HUES48 (cell line): ENCODE results near the gene EIF3K.
A peak's percentile ranks its signal among the peaks of the same experiment; 100 is the strongest.
"Not testable (repeated sequence)": the region's sequence is repeated elsewhere in the genome, so short reads cannot be mapped to it uniquely, and the experiment has no call there.

Experiments used
- H3K27ac ChIP-seq: one replicate; pipeline ENCODE4 v1.7.0; 2013; ENCODE audit warnings: low read depth, low read length, inconsistent platforms
- H3K27me3 ChIP-seq: 2 replicates; pipeline ENCODE4 v1.6.1; 2013; ENCODE audit warnings: mild to moderate bottlenecking, low read length; ENCODE audit not compliant: control insufficient read depth, insufficient read depth
- H3K36me3 ChIP-seq: 2 replicates; pipeline ENCODE4 v1.6.1; 2013; ENCODE audit warnings: low read length; ENCODE audit not compliant: control insufficient read depth, insufficient read depth
- H3K4me1 ChIP-seq: 2 replicates; pipeline ENCODE4 v1.6.1; 2013; ENCODE audit warnings: mild to moderate bottlenecking, low read length; ENCODE audit not compliant: control insufficient read depth, insufficient read depth
- H3K4me3 ChIP-seq: 2 replicates; pipeline ENCODE4 v1.5.1; 2013; ENCODE audit warnings: mild to moderate bottlenecking, low read depth, low read length
- H3K9ac ChIP-seq: 2 replicates; pipeline ENCODE4 v1.6.1; 2013; ENCODE audit warnings: mild to moderate bottlenecking, low read depth, low read length, moderate library complexity
- H3K9me3 ChIP-seq: 2 replicates; pipeline ENCODE4 v1.6.1; 2013; ENCODE audit warnings: low read length; ENCODE audit not compliant: control insufficient read depth, insufficient read depth

Gene EIF3K

DNA sequence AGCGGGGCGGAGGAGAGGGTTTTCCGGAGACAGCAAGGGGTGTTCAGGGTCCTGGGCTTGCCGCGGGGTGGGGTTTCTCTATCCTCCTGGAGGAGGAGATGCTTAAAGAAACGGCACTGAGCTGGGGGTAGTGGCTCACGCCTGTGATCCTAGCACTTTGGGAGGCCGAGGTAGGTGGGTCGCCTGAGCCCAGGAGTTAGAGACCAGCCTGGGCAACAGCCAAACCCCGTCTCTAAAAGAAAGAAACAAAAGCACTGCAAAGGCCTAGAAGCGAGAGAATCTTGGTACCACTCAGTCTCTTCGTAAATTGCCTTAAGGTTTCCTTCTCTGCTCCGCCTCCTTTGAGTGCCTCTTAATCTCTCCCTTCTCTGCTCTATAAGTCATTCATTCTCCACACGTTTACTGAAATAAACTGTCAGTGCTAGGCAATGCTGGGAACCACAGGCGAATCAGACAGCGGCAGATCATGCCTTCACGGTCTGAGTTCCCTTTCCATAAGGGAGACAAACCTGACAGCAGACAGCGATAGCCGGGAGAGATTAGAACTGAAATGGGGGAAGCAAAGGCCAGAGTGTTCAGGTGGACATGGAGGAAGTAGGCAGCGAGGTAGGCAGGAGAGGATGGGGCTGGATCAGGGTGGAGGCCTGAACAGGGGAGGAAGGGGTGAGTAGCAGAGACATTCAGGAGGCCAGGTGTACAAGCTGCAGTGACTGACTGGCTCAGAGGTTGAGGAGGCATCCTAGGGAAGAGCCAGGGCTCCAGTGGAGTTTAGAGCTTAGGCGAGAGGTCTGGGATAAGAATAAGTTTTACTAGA, 580 bp downstream of the EIF3K start:
- Histone ChIP-seq H3K27ac (peak overlapping the region; percentile 72), H3K4me1 (peaks cover 11% of the 10 kb centered on the region; the same call in 1 of the 2 replicates), H3K4me3 (peak overlapping the region; percentile 82), H3K9ac (peak overlapping the region; percentile 65), H3K27me3 (no peaks in the 10 kb centered on the region), H3K36me3 (peaks cover 39% of the 10 kb centered on the region), H3K9me3 (no peaks in the 10 kb centered on the region)

DNA sequence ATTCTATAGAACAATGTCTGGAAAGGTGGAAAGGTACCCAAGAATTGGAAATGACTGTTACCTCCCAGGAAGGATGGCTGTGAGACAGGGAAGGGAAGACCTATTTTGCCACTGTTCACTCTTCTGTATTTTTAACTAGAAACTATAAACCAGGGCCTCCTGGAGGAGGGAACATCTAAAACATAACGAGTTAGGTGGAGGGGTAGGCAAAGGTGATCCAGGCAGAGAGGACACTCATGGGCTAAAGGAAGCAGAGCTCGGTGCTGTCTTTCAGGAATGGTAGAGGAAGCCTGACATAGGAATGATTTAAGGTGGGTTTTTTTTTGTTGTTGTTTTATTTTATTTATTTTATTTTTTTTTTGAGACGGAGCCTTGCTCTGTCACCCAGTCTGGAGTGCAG, 5.8 kb downstream of the EIF3K start:
- Histone ChIP-seq H3K4me3 (no peak overlapping the region), H3K36me3 (peaks cover 87% of the 10 kb centered on the region), H3K27ac (no peak overlapping the region), H3K4me1 (no peaks in the 10 kb centered on the region), H3K27me3 (no peaks in the 10 kb centered on the region), H3K9me3 (no peaks in the 10 kb centered on the region), H3K9ac (no peak overlapping the region)

DNA sequence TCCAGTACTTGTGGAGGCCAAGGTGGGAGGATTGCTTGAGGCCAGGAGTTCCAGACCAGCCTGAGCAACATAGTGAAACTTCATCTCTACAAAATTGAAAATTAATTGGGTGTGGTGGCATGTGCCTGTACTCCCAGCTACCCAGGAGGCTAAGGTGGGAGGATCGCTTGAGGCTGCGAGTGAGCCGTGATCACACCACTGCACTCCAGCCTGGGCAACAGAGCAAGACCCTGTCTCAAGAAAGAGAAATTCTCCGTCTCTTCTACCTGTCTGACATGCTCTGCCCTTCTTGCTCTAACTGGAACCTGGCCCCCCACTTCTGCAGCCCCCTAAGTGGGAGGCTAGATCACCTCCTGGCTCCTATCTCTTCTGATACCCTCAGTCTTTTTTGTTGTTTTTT, 7.4 kb downstream of the EIF3K start:
- no peaks in the 10 kb centered on the region for H3K4me1 ChIP-seq
- no peaks in the 10 kb centered on the region for H3K9me3 ChIP-seq
- H3K27me3 ChIP-seq, result no peaks in the 10 kb centered on the region
- no peak overlapping the region for H3K4me3 ChIP-seq
- H3K27ac ChIP-seq, result no peak overlapping the region
- H3K9ac ChIP-seq, result no peak overlapping the region
- peaks cover 87% of the 10 kb centered on the region for H3K36me3 ChIP-seq

DNA sequence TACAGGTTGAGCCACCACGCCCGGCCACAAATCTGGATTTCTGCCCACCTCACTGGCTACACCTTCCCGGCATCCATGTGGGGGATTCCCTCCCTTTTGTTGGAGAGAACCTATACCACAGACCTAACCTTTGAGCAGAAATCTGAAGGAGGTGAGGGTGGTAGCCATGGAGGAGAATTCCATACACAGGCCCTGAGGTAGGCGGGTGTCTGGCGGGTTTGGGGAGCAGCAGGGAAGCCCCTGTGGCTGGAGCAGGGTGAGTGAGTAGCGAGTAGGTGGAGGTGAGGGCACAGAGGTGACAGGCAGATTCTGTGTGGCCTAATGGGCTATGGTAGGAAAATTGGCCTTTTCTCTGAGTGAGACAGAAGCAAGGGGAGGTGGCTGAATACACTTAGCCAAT, 10.6 kb downstream of the EIF3K start:
- H3K4me3 ChIP-seq, result no peak overlapping the region
- no peaks in the 10 kb centered on the region for H3K9me3 ChIP-seq
- H3K36me3 ChIP-seq, result peaks cover 78% of the 10 kb centered on the region
- H3K4me1 ChIP-seq, result no peaks in the 10 kb centered on the region
- no peaks in the 10 kb centered on the region for H3K27me3 ChIP-seq
- H3K9ac ChIP-seq, result no peak overlapping the region
- H3K27ac ChIP-seq, result no peak overlapping the region

DNA sequence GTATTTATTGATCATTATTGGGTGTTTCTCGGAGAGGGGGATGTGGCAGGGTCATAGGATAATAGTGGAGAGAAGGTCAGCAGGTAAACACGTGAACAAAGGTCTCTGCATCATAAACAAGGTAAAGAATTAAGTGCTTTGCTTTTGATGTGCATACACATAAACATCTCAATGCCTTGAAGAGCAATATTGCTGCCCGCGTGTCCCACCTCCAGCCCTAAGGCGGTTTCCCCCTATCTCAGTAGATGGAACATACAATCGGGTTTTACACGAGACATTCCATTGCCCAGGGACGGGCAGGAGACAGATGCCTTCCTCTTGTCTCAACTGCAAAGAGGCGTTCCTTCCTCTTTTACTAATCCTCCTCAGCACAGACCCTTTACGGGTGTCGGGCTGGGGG, 12.3 kb downstream of the EIF3K start:
- Histone ChIP-seq H3K27ac (peak overlapping the region; percentile 73), H3K36me3 (peaks cover 77% of the 10 kb centered on the region)
- not testable (repeated sequence) for H3K9me3 ChIP-seq, H3K27me3 ChIP-seq, H3K9ac ChIP-seq, H3K4me3 ChIP-seq, H3K4me1 ChIP-seq

DNA sequence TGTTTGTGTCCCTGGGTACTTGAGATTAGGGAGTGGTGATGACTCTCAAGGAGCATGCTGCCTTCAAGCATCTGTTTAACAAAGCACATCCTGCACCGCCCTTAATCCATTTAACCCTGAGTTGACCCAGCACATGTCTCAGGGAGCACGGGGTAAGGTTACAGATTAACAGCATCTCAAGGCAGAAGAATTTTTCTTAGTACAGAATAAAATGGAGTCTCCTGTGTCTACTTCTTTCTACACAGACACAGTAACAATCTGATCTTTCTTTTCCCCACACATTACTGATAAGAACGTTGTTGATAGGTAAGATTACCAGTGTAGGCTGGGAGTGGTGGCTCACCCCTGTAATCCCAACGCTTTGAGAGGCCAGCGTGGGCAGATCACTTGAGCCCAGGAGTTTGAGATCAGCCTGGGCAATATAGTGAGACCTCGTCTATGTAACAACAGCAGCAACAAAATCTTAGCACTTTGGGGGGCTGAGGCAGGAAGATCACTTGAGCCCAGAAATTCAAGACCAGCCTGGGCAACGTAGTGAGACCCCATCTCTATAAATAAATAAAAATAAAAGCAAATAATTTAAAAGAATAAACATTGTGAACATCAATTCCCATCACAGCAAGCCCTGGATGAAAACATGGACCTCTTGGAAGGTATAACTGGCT, 13.0 kb downstream of the EIF3K start:
- H3K27me3 ChIP-seq, H3K9ac ChIP-seq, H3K4me3 ChIP-seq, H3K4me1 ChIP-seq, H3K9me3 ChIP-seq: not testable (repeated sequence)
- H3K36me3 ChIP-seq, result peaks cover 74% of the 10 kb centered on the region
- H3K27ac ChIP-seq, result peak overlapping the region; percentile 73

DNA sequence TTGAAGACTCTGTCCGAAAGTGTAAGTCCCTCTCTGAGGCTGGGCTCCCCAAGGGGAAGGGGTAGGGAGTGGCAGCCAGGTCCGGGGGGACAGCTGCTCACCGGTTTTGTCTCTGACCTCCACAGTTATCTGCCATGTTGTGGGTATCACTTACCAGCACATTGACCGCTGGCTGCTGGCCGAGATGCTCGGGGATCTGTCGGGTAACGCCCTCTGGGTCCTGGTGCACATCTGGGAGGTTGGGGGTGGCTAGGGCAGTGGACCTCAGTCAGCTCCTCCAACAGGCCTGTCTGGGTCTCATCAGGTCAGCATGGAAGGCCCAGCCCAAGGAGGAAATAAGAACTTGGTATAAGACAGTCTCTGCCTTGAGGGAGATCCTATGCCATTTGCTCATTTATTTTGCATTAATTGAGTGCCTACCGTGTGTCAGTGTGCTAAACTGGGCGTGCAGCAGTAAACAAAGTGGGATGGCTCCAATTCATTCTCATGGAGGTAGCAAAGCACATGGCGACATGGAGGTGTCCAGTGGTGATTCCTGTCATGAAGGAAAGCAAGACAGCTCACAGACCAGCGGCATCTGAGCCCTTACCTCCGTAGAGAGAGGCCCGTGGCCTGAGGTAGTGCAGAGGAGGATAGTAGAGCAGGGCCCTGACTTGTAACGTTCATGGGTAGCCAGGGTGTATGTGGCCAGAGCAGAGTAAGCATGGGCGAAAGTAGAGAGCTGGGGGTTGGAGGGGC, 13.7 kb downstream of the EIF3K start:
- H3K4me1 ChIP-seq, result no peaks in the 10 kb centered on the region; the same call in 1 of the 2 replicates
- H3K36me3 ChIP-seq, result peaks cover 67% of the 10 kb centered on the region
- H3K27me3 ChIP-seq, result no peaks in the 10 kb centered on the region
- H3K9me3 ChIP-seq, result no peaks in the 10 kb centered on the region
- H3K9ac ChIP-seq, result no peak overlapping the region
- H3K27ac ChIP-seq, result no peak overlapping the region
- H3K4me3 ChIP-seq, result no peak overlapping the region

DNA sequence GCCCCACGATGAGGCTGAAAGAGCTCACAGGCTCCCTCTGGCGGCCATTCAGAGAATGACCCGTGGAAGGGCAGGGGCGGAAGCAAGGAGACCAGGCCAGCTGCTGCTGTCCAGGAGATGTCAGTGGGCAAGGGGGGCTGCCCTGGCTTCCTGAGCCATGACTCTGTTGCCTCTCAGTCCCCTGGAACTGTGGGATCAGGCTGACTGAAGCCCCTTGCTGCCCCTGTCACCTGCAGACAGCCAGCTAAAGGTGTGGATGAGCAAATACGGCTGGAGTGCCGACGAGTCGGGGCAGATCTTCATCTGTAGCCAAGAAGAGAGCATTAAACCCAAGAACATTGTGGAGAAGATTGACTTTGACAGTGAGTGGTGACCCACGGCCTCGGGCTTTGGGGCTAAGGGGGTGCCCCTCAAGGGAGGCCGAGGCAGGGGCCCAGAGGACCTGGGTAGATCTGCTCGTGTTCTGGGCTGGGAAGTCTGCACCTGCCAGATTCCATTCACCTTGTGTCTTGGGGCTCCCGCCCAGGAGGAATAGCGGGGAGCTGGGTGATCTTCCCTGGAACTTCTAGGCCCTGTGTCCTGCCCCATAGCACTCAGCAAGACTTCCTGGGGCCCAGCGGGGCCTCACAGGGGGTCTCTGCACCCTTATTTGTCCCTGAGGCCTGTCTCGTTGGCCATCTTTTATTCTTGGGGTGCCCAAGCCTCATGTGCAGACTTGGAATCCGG, 15.9 kb downstream of the EIF3K start:
- Histone ChIP-seq H3K4me1 (no peaks in the 10 kb centered on the region; the same call in 1 of the 2 replicates), H3K27ac (no peak overlapping the region), H3K36me3 (peaks cover 48% of the 10 kb centered on the region), H3K9ac (no peak overlapping the region), H3K4me3 (no peak overlapping the region), H3K27me3 (no peaks in the 10 kb centered on the region), H3K9me3 (no peaks in the 10 kb centered on the region)

DNA sequence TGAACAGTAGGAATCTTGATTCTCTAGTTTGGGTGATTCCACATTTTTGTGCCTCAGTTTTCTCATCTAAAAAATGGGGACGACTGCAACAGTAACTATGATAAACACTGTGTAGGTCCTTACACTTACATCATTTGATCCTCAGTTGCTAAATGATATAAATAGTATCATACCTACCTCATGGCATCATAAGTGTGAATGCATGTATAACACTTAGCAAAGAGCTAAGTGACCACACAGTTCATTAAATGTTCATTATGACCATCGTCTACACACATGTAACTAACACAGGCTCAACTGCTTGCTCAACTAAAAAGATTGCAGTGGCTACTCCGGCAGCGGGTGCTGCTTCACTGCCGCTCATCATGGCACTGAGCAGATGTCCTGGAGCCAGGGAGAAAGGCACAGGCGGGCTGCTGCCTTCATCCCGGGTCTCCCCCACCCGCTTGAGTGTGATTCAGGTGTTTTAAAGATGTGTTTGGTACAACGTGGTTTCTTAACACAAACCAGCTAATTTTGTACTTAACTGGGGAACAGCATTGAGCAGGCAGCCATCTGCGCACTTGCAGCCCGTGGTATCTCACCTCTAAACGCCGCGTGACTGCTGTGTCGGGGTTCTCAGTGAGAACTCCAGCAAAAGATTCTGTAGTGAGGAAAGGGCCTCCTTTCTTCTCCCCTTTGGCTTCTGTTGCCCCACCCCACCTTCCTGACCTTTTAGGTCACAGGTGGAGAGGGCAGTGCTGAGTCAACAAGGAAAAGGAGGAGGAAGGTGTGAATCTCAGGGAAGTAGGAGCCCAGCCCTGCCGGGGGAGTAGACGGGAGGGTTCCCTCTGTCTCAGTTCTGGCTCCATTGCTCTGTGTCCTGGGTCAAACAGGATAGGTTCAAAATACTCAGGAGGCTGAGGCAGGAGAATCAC, 16.8 kb downstream of the EIF3K start:
- H3K4me1 ChIP-seq, result no peaks in the 10 kb centered on the region; the same call in 1 of the 2 replicates
- H3K9me3 ChIP-seq, result no peaks in the 10 kb centered on the region
- H3K36me3 ChIP-seq, result peaks cover 42% of the 10 kb centered on the region
- no peak overlapping the region for H3K4me3 ChIP-seq
- no peaks in the 10 kb centered on the region for H3K27me3 ChIP-seq
- no peak overlapping the region for H3K9ac ChIP-seq
- peak overlapping the region; percentile 34 for H3K27ac ChIP-seq

DNA sequence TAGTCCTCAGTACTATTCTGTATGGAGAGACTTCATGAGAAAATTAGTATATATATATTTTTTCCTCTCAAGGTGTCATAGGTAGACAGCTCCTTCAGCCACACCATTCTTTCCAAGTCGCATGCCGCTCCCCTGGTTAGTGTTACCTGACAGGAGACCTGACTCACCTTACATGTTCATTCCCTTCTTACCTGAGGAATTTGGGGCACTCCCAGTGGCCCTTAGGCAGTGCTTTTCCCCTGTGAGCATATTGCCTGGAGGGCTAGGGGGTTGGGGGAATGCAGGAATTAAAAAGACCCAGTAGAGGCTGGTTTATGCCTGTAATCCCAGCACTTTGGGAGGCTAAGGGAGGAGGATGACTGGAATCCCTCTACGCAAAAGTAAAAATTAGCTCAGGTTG, 19.5 kb downstream of the EIF3K start:
- Histone ChIP-seq H3K9ac (no peak overlapping the region), H3K27me3 (no peaks in the 10 kb centered on the region), H3K4me3 (no peak overlapping the region), H3K9me3 (no peaks in the 10 kb centered on the region), H3K36me3 (peaks cover 20% of the 10 kb centered on the region), H3K27ac (no peak overlapping the region), H3K4me1 (no peaks in the 10 kb centered on the region; the same call in 1 of the 2 replicates)
